ENCODE data around the gene SAXO1.
"Not testable (repeated sequence)": the region's sequence is repeated elsewhere in the genome, so short reads cannot be mapped to it uniquely, and the experiment has no call there.

The SAXO1 gene

GRCh38 chr9:18997151-18997550 lies 35.9 kb downstream of the SAXO1 start:
- no peak for DNase-seq

DNA sequence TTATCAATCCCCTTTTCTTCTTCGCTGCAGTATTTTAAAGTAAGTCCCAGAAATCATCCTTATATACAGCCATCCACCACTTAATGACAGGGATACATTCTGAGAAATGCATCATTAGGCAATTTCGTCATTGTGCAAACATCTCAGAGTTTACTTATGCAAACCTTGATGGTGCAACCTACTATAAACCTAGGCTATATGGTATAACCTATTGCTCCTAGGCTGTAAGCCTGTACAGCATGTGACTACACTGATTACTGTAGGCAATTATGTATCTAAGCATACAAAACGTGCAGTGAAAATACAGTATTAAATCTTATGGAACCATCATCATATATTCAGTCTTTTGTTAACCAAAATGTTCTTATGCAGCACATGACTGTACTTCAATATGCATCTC lies 36.8 kb downstream of the SAXO1 start:
- no peak for DNase-seq

DNA sequence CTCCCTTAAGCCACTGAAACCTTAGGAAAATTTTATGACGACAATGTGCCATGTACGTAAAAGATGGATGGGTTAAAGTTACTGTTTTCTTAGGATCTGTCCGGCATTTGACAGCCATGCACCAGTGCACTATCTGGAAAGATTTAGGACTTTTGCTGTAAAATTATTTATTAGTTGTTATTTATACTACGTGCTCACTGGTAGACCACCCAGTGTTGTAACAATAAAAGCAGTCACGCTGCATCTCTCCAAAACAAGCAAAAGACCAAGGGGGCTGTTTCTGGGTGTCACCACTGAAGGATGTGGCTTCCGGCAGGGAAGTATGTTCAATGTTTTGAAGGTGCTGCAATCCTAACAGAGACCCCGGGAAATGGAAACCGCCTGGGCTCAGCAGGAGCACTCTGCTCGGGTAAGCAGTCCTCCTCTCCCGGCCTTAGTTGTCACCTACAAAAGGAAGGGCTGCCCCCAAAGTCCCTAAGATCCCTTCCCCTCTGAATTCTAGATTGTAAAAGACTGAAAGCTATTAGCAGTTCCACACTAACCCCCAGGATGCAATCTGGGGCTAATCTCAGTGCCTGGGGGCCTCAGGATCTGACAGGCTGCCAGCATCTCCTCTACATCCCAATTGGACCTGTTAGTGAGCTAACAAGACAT lies 38.6 kb downstream of the SAXO1 start:
- DNase-seq: no peak

GRCh38 chr9:18991197-18991596 lies 41.8 kb downstream of the SAXO1 start:
- DNase-seq: not testable (repeated sequence)

DNA sequence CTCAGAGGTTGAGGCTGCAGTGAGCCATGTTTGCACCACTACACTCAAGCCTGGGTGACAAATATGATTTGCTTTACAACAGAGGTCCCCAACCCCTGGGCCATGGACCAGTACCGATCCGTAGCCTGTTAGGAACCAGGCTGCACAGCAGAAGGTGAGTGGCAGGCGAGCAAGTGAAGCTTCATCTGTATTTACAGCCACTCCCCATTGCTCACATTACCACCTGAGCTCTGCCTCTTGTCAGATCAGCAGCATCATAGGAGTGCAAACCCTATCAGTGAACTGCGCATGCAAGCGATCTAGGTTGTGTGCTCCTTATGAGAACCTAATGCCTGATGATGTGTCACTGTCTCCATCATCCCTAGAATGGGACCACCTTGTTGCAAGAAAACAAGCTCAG lies 42.5 kb downstream of the SAXO1 start:
- no peak for DNase-seq

DNA sequence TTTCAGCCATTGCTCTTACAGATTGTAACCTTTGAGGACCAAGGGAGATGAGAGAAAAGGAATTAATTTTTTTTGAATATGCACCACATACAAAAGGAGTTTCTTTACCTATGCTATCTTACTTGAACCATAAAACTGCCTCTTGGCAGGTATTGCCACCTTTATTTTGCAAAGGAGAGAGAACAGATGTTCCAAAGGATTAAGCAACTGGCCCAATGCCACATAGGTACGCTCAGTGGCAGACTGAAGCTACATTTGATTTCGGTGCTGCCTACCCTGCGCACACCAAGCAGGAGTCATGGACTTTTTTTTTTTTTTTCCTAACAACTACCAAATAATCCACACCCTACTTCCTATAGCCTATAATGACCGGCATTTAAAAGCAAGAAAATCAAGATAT lies 43.1 kb downstream of the SAXO1 start:
- no peak for DNase-seq

DNA sequence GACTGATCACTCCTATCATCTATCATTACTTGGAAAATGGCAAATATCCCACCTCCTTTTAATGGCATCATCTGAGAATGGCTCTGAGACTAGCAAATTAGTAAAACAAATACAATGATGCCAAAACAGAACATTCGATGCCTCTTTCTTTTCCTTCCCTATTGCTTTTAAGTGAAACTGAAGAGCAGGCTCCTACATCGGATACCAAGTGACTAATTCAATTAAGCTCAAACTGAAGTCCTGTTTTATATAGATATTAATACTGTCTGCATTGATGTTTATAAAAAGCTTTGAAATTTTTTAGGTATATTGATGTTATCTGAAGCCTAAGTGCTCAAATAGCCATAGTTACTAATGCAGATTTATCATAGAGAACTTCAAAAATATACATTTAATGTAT lies 43.9 kb downstream of the SAXO1 start:
- no peak for DNase-seq

DNA sequence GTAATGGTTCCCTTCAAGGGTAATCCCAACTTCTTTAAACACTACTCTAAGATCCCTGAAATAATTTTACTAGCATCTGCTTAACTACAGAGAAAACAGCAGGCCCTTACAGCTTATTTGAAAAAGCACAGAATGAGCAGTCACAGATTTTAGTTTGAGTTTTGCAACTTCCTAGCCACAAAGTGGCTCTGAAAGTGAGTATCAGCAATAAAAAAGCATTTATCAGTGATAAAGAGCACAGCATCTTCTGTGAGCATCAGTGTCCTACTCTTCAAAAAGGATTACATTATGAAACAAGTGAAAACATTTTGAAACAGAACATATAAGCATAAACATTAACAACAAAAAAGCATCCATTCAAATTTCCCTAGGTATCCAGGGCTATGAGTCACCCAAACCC lies 45.0 kb downstream of the SAXO1 start:
- DNase-seq: no peak

DNA sequence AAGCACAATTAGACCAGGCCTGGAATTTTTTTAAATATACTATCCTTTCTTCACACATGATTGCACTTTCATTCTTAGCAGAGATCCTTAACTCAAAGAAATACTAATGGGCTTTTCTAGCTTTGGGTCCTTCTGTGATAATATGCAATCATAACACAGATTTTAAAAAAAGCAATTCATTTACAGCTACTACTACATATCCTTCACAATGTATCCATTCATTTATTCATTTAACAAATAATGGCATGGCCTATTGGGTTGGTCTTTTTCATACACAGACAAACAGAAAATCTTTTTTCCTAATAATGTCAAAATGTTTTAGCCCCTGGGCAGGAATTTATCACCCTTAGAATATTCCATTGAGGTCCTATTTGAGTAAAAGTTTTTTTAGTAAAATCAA lies 47.0 kb downstream of the SAXO1 start:
- no peak for DNase-seq

DNA sequence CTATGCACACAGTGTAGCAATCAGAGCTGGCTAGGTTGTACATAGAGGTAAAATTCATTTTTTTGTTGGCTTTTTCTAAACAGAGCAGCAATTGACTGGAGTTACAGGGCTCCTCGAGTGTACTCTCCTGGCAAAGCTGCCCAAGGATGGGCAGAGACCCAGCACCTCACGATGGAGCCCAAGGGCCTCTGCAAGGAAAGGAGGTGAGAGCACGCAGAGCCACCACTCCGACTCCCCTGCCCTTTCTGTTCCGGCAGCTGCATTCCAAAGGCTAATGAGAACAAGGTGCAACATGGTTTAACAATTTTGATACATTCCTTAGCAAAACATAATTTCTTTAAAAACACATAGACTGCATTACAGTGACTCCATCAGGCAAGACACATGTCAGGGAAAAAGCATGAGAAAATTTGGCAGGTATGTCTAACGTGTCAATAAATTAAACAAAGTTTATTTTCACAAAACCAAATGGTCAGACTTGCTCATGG lies 47.5 kb downstream of the SAXO1 start:
- DNase-seq: no peak

DNA sequence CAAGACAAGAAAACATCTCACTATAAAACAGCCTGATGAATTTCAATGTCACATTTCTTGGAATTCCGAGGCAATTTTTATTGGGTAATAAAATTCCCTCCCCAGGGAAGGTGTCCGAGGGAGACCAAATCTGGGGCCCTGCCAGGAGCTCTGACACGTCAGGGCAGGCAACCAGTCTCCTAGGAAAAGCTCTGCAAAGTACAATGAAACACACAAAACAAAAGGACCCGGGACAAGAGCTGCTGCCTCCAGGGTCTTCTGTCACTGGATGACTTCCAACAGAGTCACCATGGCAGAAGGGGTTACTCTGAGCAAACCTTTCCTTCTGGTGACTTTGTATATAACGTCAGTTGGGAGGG lies 50.8 kb downstream of the SAXO1 start:
- DNase-seq: no peak

DNA sequence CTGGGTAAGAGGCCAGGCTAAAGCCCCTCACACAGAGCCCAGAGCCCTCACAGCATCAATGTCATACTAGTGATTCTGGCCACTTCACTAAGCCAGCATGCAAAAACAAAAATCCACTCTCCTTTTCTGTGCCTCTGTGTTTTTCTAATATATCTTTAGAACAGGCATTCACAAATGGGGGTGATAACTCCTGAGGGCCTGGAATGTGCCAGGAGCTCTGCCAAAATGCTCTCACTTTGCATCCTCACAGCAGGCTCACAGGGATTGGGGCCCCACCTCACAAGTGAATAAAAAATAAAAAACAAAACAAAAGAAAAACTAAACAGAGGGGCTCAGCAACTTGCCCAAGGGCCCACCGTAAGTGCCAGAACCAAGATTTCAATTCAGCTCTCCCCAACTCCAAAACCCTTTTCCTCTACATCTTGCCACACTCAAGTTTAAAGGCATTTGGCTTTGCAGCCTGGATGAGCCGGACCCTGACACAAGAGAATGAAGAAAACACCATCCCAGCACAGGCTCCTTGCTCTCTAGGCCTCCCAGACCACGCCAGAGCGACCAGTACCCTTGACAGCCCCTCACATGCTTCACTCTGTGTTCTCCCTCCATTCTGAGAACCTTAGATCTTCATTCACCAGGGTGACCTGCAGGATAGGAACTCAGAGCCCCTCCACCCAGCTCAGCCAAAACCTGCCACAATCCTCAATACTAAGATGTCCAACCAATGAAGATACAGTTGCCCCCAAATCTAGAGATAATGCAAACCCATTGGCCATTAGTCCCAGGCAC lies 51.3 kb downstream of the SAXO1 start:
- no peak for DNase-seq

DNA sequence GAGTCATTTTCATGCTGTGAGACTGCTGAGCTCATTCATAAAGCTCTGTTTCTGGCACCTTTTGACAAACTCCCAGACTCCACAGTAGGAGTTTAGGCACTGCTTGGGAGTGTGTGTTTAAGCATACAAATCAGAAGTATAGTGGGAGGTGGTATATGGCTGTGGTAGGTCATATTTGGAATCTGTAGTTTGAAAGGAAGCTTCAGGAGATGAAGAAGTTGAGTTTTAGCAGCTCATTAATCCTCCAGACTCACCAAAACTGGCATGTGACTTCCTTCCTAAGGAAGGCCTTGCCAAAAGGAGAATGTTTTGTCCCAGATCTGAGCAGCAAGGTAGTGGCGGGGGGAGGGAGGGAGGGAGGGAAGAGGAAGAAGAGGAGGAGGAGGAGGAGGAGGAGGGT lies 52.8 kb downstream of the SAXO1 start:
- DNase-seq: no peak

GRCh38 chr9:18979367-18979766 lies 53.6 kb downstream of the SAXO1 start:
- no peak for DNase-seq

DNA sequence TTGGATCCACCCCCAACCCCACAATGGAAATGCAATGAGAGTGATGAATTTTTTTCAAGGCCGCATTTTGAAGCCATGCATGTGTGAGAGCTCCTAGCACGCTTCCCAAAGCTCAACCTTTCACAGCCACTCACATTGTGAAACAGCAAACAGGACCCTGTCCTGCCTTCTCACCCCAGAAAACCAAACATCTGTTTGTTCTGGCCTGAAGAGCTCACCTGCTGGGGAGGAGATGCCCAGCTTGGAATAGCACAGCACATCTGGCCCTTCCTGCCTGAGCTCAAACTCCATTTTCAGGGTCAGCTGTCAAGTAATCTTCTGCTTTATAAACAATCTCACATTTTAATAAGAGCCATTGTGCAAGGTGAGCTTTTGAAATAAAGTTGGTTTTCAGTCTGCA lies 54.8 kb downstream of the SAXO1 start:
- no peak for DNase-seq

- DNase-seq: no peak
Observed at GRCh38 chr9:18976709-18977531, 56.1 kb downstream of the SAXO1 start.

GRCh38 chr9:18976221-18976708 lies 56.7 kb downstream of the SAXO1 start:
- no peak for DNase-seq

- no peak for DNase-seq
Observed at GRCh38 chr9:18973348-18973747, 59.7 kb downstream of the SAXO1 start.

DNA sequence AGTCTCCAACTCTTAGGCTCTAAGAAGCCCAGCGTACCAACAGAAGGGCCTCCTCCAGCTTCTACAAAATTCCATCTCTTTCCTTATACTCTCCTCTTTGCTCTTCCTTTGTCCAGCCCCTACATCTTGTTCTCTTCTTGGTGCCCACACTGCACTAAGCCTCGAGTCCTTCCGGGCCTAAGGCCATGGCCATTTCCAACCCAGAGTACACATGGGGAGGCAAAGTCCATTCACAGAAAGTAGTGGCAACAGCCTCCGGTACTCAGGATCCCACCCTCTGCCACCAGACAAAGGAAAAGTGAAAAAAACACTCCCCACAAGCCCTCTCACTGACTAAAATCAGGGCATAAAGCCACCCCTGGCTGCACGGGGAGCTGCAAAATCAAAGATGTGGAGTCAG lies 60.3 kb downstream of the SAXO1 start:
- DNase-seq: no peak

DNA sequence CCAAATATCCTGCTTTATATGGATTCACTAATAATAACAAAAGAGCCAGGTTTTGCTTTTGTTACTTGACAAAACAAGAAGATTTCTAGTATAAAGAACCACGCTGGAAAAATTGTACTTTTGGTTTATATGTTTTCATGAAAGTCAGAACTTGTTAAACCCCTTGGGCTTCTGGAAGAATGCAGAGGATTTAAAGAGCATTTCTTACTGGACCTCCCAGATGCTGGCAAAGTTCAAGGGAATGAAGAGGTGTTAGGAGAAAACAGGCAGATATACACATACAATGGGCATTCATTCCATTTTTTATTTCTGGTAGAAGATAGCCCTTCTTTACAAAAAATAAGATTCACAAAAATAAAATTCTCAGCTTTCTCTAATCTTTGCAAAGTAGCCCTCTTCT lies 61.1 kb downstream of the SAXO1 start:
- DNase-seq: no peak

DNA sequence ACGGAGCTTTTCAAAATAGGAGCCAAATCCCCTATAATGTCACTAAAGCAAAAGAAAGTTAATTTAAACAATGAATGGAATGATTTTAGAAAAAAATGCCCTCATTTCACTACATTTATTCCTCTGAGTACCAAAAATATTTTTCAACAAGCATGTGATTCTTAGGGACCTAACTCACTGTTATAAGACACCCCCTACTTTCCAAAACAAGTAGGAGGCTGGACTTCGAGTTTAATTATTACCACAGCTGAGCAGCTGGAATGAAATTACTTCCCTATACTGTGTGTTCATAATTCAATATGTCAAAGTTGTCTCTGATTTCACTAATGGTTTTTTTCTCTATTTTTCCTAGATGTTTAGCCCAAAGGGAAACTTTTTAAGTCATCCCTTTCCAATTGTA lies 61.6 kb downstream of the SAXO1 start:
- no peak for DNase-seq

GRCh38 chr9:18970393-18970792 lies 62.6 kb downstream of the SAXO1 start:
- DNase-seq: no peak

GRCh38 chr9:18969128-18969527 lies 63.9 kb downstream of the SAXO1 start:
- DNase-seq: no peak

- DNase-seq: no peak
Observed at GRCh38 chr9:18955626-18956025, 77.4 kb downstream of the SAXO1 start.

Data from stimulated activated CD4-positive, alpha-beta T cell treated with anti-CD3 and anti-CD28 coated beads, Interleukin-2, amount 100 ng/mL, for 24 hours (primary cell).